Measurements from ENCODE around the gene EPS8L1. TPM values are rescaled to one million over a fixed set of nuclear protein-coding genes. Genes with fewer than 3 reads are reported as not detected.
"Not testable (repeated sequence)": the region's sequence is repeated elsewhere in the genome, so short reads cannot be mapped to it uniquely, and the experiment has no call there.

Gene EPS8L1
- polyA plus RNA-seq, 1 donor from 2014 or later: 25.5 TPM

GRCh38 chr19:55106591-55106990 is 30.9 kb downstream of the EPS8L1 start:
- Histone ChIP-seq H3K27ac (ENCODE audit: low read length) (no peak overlapping the region), H3K9me3 (ENCODE audit: low read length) (peaks cover 8% of the 10 kb centered on the region), H3F3A (ENCODE audit: insufficient read depth, low read length, poor library complexity, severe bottlenecking) (no peaks in the 10 kb centered on the region), H3K4me3 (ENCODE audit: low read length) (no peak overlapping the region), H3K9me2 (ENCODE audit: insufficient read depth, low read length) (no peaks in the 10 kb centered on the region), H4K20me1 (ENCODE audit: insufficient read depth) (no peaks in the 10 kb centered on the region), H3K79me2 (replicated peaks; ENCODE audit: insufficient read depth, low read length) (no peaks in the 10 kb centered on the region), H2AFZ (ENCODE audit: low read depth, low read length) (no peak overlapping the region), H3K27me3 (ENCODE audit: insufficient read depth, low read depth, low read length) (no peaks in the 10 kb centered on the region), H3K36me3 (ENCODE audit: insufficient read depth, low read length) (no peaks in the 10 kb centered on the region), H3K4me2 (ENCODE audit: low read length) (no peak overlapping the region), H3K9ac (ENCODE audit: low read length) (no peak overlapping the region)
- TF ChIP-seq EZH2 (IDR thresholded peaks at IDR 0.05; ENCODE audit: borderline replicate concordance, insufficient read depth, low read length, poor library complexity, severe bottlenecking): no peak
- TF ChIP-seq REST (IDR thresholded peaks at IDR 0.05; ENCODE audit: borderline replicate concordance): no peak
- TF ChIP-seq EP300 (conservative IDR thresholded peaks at IDR 0.05; ENCODE audit: poor library complexity, severe bottlenecking): no peak
- no peak for TF ChIP-seq POLR2AphosphoS5 (IDR thresholded peaks at IDR 0.05)
- TF ChIP-seq RAD21 (conservative IDR thresholded peaks at IDR 0.05): no peak
- no peak for TF ChIP-seq SMC3 (conservative IDR thresholded peaks at IDR 0.05; ENCODE audit: poor library complexity)
- no peak for TF ChIP-seq TAF1 (IDR thresholded peaks at IDR 0.05; ENCODE audit: low read depth)
- TF ChIP-seq CTCF (IDR thresholded peaks at IDR 0.05; ENCODE audit: poor library complexity, severe bottlenecking): no peak
- no peak for TF ChIP-seq MXI1 (conservative IDR thresholded peaks at IDR 0.05; ENCODE audit: poor library complexity, severe bottlenecking)

- not testable (repeated sequence) for H3K4me2 ChIP-seq (ENCODE audit: low read length); H3K4me3 ChIP-seq (ENCODE audit: low read length); H3K9me3 ChIP-seq (ENCODE audit: low read length); H3K79me2 ChIP-seq (replicated peaks; ENCODE audit: insufficient read depth, low read length); H2AFZ ChIP-seq (ENCODE audit: low read depth, low read length); H3K27ac ChIP-seq (ENCODE audit: low read length); H3F3A ChIP-seq (ENCODE audit: insufficient read depth, low read length, poor library complexity, severe bottlenecking); H3K27me3 ChIP-seq (ENCODE audit: insufficient read depth, low read depth, low read length); H3K9ac ChIP-seq (ENCODE audit: low read length); H3K36me3 ChIP-seq (ENCODE audit: insufficient read depth, low read length); H3K9me2 ChIP-seq (ENCODE audit: insufficient read depth, low read length); H4K20me1 ChIP-seq (ENCODE audit: insufficient read depth)
These were observed 31.6 kb downstream of the EPS8L1 start for GRCh38 chr19:55107252-55107651.
